ENCODE data around the gene ATR.

The ATR gene

DNA sequence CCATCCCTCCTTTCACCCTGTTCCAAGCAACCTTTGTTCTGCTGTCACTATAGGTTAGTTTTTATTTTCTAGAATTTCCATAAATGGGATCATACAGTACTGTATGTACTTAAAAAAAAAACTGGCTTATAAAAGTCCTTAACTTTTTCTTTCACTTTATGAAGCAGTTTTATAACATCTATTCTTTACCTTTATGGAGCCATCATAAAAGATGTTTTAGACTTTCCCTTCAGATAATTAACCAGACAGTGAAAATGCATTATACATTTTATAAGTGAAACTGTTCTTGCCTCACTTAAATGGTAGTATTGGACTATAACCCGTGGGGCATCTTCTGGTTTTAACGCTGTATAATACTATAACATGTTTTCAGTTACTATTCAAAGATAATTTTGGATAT lies 43.9 kb upstream of the ATR start:
- POLR2A ChIA-PET, result no interaction called here
- CTCF ChIA-PET, result interaction anchor here (0.6 kb wide), 1 partner anchor 15 kb away, joined by 3 read pairs; no protein-coding TSS in a partner anchor
- no peak overlapping the region for H3K4me3 ChIP-seq (ENCODE audit: low read depth, low read length)
- H3K27ac ChIP-seq (ENCODE audit: extremely low read depth, low read depth, low read length), result no peak overlapping the region
- TF ChIP-seq, protein P1, sequence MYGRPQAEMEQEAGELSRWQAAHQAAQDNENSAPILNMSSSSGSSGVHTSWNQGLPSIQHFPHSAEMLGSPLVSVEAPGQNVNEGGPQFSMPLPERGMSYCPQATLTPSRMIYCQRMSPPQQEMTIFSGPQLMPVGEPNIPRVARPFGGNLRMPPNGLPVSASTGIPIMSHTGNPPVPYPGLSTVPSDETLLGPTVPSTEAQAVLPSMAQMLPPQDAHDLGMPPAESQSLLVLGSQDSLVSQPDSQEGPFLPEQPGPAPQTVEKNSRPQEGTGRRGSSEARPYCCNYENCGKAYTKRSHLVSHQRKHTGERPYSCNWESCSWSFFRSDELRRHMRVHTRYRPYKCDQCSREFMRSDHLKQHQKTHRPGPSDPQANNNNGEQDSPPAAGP (tag by site-specific recombination; IDR thresholded peaks at IDR 0.05), result no peak
- no peak for TF ChIP-seq HOXD13 (CRISPR knock-in tag; IDR thresholded peaks at IDR 0.05; ENCODE audit: borderline replicate concordance)
- no peaks in the 10 kb centered on the region for H3K36me3 ChIP-seq (ENCODE audit: control insufficient read depth in 2 of 2, insufficient read depth in 1 of 2, low read length in 2 of 2)
- no peaks in the 10 kb centered on the region for H3K9me3 ChIP-seq (ENCODE audit: control insufficient read depth, insufficient read depth, low read depth, low read length)
- H3K4me1 ChIP-seq (ENCODE audit: control insufficient read depth, insufficient read depth, low read length), result peaks cover 11% of the 10 kb centered on the region; the same call in 1 of the 2 replicates

DNA sequence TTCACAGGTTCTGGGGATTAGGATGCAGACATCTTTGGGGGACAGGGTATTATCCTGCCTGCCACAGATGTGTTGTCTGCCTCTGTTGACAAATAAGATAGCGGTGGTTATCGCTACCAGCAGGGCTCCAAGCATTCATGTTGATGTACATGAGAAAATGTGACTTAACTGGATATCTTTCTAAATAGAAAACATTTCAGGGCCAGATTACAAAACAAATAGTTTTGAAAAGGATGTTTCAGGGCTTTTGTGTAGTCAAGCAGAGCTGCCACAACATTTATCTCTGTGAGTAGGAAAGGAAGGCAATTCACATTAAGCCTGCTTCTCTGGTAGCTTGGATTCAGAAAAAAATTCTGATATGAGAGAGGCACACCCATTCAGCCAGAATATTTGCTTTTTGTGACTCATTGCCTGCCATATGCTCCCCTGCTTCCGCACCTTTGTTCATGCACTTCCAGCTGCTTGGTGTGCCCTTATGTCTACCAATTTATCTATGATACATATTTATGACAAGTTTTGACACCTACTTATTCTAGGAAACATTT lies 40.5 kb upstream of the ATR start:
- TF ChIP-seq REPIN1 (tag by site-specific recombination; IDR thresholded peaks at IDR 0.05; ENCODE audit: low read depth) (no peak), ZNF155 (tag by site-specific recombination; IDR thresholded peaks at IDR 0.05) (no peak), ZNF664 (tag by site-specific recombination; IDR thresholded peaks at IDR 0.05) (no peak), OSR2 (tag by site-specific recombination; IDR thresholded peaks at IDR 0.05) (peak; percentile 41; the same call in 1 of the 2 replicates)
- CTCF ChIA-PET, result no interaction called here
- H3K36me3 ChIP-seq (ENCODE audit: control insufficient read depth in 2 of 2, insufficient read depth in 1 of 2, low read length in 2 of 2), result no peaks in the 10 kb centered on the region
- POLR2A ChIA-PET, result no interaction called here
- no peaks in the 10 kb centered on the region for H3K9me3 ChIP-seq (ENCODE audit: control insufficient read depth, insufficient read depth, low read depth, low read length)
- no peak overlapping the region for H3K4me3 ChIP-seq (ENCODE audit: low read depth, low read length)
- no peak overlapping the region for H3K27ac ChIP-seq (ENCODE audit: extremely low read depth, low read depth, low read length)
- H3K4me1 ChIP-seq (ENCODE audit: control insufficient read depth, insufficient read depth, low read length), result 0 out of 2 replicates have a peak, but pooled peaks cover 5% of the 10 kb centered on the region

DNA sequence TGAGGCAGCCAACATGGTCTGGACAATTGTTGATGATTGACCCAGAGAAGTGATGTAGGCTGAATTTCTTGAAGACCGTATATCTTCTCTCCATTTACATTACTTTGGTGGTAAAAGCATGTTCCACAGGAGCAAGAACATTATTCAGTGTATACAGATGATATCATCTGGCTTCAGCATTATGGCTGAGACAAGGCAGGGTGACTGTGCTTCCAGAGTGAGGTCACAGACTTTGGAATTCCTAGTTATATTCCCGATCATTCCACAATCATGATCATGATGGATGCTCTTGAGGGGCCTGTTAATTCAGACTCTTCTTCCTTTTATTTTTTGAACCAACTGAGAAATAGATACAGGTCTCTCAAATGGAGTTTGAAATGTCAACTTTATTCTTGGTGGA lies 36.6 kb upstream of the ATR start:
- Histone ChIP-seq H3K27ac (ENCODE audit: extremely low read depth, low read depth, low read length) (no peak overlapping the region), H3K4me3 (ENCODE audit: low read depth, low read length) (no peak overlapping the region), H3K9me3 (ENCODE audit: control insufficient read depth, insufficient read depth, low read depth, low read length) (no peaks in the 10 kb centered on the region), H3K4me1 (ENCODE audit: control insufficient read depth, insufficient read depth, low read length) (0 out of 2 replicates have a peak, but pooled peaks cover 2% of the 10 kb centered on the region), H3K36me3 (ENCODE audit: control insufficient read depth in 2 of 2, insufficient read depth in 1 of 2, low read length in 2 of 2) (no peaks in the 10 kb centered on the region)
- TF ChIP-seq ZNF600 (tag by site-specific recombination; IDR thresholded peaks at IDR 0.05) (peak; percentile 76), ZFP41 (tag by site-specific recombination; IDR thresholded peaks at IDR 0.05; ENCODE audit: borderline replicate concordance) (no peak), ZNF660 (tag by site-specific recombination; IDR thresholded peaks at IDR 0.05) (0 out of 2 replicates have a peak, but pooled peaks have one; percentile 31)
- ChIA-PET CTCF (interaction anchor here (0.8 kb wide), 1 partner anchor 13 kb away, joined by 7 read pairs; no protein-coding TSS in a partner anchor), POLR2A (no interaction called here)

DNA sequence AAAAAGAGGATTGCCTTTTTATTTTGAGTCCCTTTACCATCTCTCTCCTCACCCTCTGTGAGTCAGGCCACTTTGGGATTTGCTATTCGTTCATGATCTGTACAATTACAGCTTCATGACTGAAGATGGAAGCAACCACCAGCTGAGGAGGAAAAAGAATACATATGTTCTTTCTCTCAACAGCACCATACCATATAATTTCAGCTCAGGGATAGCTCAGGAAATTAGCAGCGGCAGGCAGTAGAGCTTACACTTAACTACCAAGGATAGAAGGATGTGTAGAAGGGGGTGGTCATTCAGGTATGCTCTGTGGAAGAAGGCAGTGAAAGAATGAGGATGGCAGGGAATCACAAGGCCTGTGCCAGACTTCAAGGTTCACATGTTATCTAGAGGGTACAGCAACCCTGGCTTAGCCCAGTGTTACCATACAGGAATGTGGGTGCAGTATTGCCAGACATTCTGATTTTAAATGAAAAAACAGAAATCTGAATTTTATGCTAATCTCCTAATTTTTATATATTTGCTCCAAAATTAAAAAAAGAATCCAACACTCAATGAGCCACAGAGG lies 35.6 kb upstream of the ATR start:
- Histone ChIP-seq H3K4me1 (ENCODE audit: control insufficient read depth, insufficient read depth, low read length) (0 out of 2 replicates have a peak, but pooled peaks cover 2% of the 10 kb centered on the region), H3K9me3 (ENCODE audit: control insufficient read depth, insufficient read depth, low read depth, low read length) (no peaks in the 10 kb centered on the region), H3K27ac (ENCODE audit: extremely low read depth, low read depth, low read length) (no peak overlapping the region), H3K4me3 (ENCODE audit: low read depth, low read length) (no peak overlapping the region), H3K36me3 (ENCODE audit: control insufficient read depth in 2 of 2, insufficient read depth in 1 of 2, low read length in 2 of 2) (no peaks in the 10 kb centered on the region)
- ChIA-PET POLR2A (no interaction called here), CTCF (no interaction called here)
- TF ChIP-seq ZNF121 (tag by site-specific recombination; IDR thresholded peaks at IDR 0.05), result no peak
- TF ChIP-seq ZNF707 (tag by site-specific recombination; IDR thresholded peaks at IDR 0.05), result no peak
- no peak for TF ChIP-seq ZNF10 (tag by site-specific recombination; IDR thresholded peaks at IDR 0.05)
- TF ChIP-seq, protein P2, sequence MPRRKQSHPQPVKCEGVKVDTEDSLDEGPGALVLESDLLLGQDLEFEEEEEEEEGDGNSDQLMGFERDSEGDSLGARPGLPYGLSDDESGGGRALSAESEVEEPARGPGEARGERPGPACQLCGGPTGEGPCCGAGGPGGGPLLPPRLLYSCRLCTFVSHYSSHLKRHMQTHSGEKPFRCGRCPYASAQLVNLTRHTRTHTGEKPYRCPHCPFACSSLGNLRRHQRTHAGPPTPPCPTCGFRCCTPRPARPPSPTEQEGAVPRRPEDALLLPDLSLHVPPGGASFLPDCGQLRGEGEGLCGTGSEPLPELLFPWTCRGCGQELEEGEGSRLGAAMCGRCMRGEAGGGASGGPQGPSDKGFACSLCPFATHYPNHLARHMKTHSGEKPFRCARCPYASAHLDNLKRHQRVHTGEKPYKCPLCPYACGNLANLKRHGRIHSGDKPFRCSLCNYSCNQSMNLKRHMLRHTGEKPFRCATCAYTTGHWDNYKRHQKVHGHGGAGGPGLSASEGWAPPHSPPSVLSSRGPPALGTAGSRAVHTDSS (tag by site-specific recombination; IDR thresholded peaks at IDR 0.05), result no peak
- TF ChIP-seq ZNF658 (tag by site-specific recombination; IDR thresholded peaks at IDR 0.05), result no peak
- no peak for TF ChIP-seq ZNF48 (tag by site-specific recombination; IDR thresholded peaks at IDR 0.05)
- TF ChIP-seq ZXDB (tag by site-specific recombination; IDR thresholded peaks at IDR 0.05), result no peak
- TF ChIP-seq ZNF394 (tag by site-specific recombination; IDR thresholded peaks at IDR 0.05; ENCODE audit: borderline replicate concordance), result no peak
- TF ChIP-seq KLF8 (tag by site-specific recombination; IDR thresholded peaks at IDR 0.05), result no peak
- no peak for TF ChIP-seq ZNF175 (tag by site-specific recombination; IDR thresholded peaks at IDR 0.05)
- TF ChIP-seq ZNF664 (tag by site-specific recombination; IDR thresholded peaks at IDR 0.05), result no peak
- TF ChIP-seq, protein P3, sequence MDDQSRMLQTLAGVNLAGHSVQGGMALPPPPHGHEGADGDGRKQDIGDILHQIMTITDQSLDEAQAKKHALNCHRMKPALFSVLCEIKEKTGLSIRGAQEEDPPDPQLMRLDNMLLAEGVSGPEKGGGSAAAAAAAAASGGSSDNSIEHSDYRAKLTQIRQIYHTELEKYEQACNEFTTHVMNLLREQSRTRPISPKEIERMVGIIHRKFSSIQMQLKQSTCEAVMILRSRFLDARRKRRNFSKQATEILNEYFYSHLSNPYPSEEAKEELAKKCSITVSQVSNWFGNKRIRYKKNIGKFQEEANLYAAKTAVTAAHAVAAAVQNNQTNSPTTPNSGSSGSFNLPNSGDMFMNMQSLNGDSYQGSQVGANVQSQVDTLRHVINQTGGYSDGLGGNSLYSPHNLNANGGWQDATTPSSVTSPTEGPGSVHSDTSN (CRISPR knock-in tag; IDR thresholded peaks at IDR 0.05), result no peak
- TF ChIP-seq, protein P4, sequence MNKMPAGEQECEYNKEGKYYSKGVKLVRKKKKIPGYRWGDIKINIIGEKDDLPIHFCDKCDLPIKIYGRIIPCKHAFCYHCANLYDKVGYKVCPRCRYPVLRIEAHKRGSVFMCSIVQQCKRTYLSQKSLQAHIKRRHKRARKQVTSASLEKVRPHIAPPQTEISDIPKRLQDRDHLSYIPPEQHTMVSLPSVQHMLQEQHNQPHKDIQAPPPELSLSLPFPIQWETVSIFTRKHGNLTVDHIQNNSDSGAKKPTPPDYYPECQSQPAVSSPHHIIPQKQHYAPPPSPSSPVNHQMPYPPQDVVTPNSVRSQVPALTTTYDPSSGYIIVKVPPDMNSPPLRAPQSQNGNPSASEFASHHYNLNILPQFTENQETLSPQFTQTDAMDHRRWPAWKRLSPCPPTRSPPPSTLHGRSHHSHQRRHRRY (tag by site-specific recombination; IDR thresholded peaks at IDR 0.05), result no peak
- TF ChIP-seq, protein P5, sequence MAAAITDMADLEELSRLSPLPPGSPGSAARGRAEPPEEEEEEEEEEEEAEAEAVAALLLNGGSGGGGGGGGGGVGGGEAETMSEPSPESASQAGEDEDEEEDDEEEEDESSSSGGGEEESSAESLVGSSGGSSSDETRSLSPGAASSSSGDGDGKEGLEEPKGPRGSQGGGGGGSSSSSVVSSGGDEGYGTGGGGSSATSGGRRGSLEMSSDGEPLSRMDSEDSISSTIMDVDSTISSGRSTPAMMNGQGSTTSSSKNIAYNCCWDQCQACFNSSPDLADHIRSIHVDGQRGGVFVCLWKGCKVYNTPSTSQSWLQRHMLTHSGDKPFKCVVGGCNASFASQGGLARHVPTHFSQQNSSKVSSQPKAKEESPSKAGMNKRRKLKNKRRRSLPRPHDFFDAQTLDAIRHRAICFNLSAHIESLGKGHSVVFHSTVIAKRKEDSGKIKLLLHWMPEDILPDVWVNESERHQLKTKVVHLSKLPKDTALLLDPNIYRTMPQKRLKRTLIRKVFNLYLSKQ (tag by site-specific recombination; IDR thresholded peaks at IDR 0.05; ENCODE audit: borderline replicate concordance), result no peak

Measured in HEK293 (cell line).